ENCODE data around the gene PHC1. TPM values are rescaled to one million over a fixed set of nuclear protein-coding genes. Genes with fewer than 3 reads are reported as not detected.

PHC1 gene
- polyA plus RNA-seq, 2 donors, result 12.0 to 24.4 TPM

DNA sequence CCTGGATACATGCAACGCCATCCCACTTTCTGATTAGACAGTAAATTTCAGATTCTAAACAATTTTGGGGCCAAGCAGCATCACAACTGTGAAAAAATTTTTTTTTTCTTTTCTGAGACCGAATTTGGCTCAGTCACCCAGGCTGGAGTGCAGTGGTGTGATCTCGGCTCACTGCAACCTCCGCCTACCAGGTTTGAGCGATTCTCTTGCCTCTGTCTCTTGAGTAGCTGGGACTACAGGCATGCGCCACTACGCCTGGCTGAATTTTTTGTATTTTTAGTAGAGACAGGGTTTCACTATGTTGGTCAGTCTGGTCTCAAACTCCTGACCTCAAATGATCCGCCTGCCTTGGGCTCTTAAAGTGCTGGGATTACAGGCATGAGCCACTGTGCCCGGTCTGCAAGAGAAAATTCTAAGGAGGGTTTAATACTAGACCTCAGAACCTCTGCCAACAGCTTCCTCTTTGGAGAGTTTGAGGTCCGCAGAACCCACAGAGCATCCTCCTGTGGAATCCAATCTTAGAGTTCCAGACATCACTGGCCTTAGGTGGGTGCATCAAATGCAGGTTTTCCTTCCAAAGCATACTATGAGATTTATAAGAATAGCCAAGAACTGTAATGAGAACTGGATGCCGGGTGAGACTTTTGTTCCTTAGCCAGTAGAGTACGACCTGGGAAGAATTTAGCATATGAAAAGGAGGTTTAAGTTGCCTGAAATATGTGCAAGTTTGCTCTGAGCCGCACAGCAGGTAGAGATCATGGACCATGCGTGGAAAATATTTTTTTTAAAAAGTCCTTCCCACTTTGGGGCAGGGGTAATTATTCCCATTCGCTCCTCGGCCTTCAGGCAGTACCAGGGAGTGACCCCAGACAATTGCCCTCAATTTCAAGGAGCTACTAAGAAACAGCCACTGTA lies 7.8 kb upstream of the PHC1 start:
- Histone ChIP-seq H3K36me3 (ENCODE audit: control insufficient read depth in 2 of 2, insufficient read depth in 2 of 2, low read length in 1 of 2) (no peaks in the 10 kb centered on the region), H3K4me3 (ENCODE audit: low read depth in 1 of 2, low read length in 2 of 2) (no peak overlapping the region), H3K27ac (ENCODE audit: low read depth in 2 of 2, low read length in 1 of 2) (no peak overlapping the region), H3K4me1 (ENCODE audit: control insufficient read depth in 2 of 2, insufficient read depth in 2 of 2, low read length in 1 of 2) (no peaks in the 10 kb centered on the region), H3K9me3 (ENCODE audit: control insufficient read depth in 2 of 2, insufficient read depth in 1 of 2, low read depth in 1 of 2, low read length in 1 of 2) (no peaks in the 10 kb centered on the region), H3K27me3 (ENCODE audit: control insufficient read depth in 1 of 2, insufficient read depth in 2 of 2, low read length in 2 of 2) (no peaks in the 10 kb centered on the region)
- 86 to 87% methylated on average over 16 of the region's 16 CpGs for WGBS, 2 donors

DNA sequence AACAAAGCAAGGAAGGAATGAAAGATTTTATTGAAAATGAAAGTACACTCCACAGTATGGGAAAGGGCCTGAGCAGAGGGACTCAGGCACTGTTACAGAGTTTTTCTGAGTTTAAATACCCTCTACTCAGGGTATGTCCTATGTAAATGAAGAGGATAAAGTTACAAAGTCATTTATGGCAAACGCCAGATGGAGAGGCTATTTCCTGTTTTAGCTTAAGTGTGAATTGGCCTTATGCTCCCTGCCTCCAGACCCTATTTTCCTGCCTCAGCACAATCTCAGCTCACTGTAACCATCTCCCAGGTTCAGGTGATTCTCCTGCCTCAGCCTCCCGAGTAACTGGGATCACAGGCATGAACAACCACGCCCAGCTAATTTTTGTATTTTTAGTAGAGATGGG lies 6.8 kb upstream of the PHC1 start:
- Histone ChIP-seq H3K27me3 (ENCODE audit: control insufficient read depth in 1 of 2, insufficient read depth in 2 of 2, low read length in 2 of 2) (no peaks in the 10 kb centered on the region), H3K27ac (ENCODE audit: low read depth in 2 of 2, low read length in 1 of 2) (no peak overlapping the region), H3K4me3 (ENCODE audit: low read depth in 1 of 2, low read length in 2 of 2) (no peak overlapping the region), H3K9me3 (ENCODE audit: control insufficient read depth in 2 of 2, insufficient read depth in 1 of 2, low read depth in 1 of 2, low read length in 1 of 2) (no peaks in the 10 kb centered on the region), H3K36me3 (ENCODE audit: control insufficient read depth in 2 of 2, insufficient read depth in 2 of 2, low read length in 1 of 2) (no peaks in the 10 kb centered on the region), H3K4me1 (ENCODE audit: control insufficient read depth in 2 of 2, insufficient read depth in 2 of 2, low read length in 1 of 2) (no peaks in the 10 kb centered on the region)
- WGBS, 2 donors, result 79 to 87% methylated on average over 3 of the region's 3 CpGs

DNA sequence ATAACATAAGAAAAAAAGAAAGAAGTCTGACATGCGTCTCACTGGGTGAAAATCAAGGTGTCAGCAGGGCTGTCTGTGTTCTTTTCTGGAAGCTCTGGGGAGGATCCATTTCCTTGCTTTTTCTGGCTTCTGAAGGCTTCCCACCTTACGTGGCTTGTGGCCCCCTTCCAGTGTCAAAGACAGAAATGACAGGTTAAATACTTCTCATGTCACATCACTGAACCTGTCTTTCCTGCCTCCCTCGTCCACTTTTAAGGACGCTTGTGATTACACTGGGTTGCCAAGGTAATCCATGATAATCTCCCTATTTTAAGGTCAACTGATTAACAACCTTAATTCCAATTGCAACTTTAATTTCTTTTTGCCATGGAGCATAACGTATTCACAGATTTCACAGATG lies 4.6 kb upstream of the PHC1 start:
- Histone ChIP-seq H3K27ac (ENCODE audit: low read depth in 2 of 2, low read length in 1 of 2) (no peak overlapping the region), H3K9me3 (ENCODE audit: control insufficient read depth in 2 of 2, insufficient read depth in 1 of 2, low read depth in 1 of 2, low read length in 1 of 2) (no peaks in the 10 kb centered on the region), H3K4me1 (ENCODE audit: control insufficient read depth in 2 of 2, insufficient read depth in 2 of 2, low read length in 1 of 2) (no peaks in the 10 kb centered on the region), H3K27me3 (ENCODE audit: control insufficient read depth in 1 of 2, insufficient read depth in 2 of 2, low read length in 2 of 2) (no peaks in the 10 kb centered on the region), H3K36me3 (ENCODE audit: control insufficient read depth in 2 of 2, insufficient read depth in 2 of 2, low read length in 1 of 2) (no peaks in the 10 kb centered on the region), H3K4me3 (ENCODE audit: low read depth in 1 of 2, low read length in 2 of 2) (no peak overlapping the region)
- WGBS, 2 donors, result 66 to 69% methylated on average over 5 of the region's 5 CpGs

DNA sequence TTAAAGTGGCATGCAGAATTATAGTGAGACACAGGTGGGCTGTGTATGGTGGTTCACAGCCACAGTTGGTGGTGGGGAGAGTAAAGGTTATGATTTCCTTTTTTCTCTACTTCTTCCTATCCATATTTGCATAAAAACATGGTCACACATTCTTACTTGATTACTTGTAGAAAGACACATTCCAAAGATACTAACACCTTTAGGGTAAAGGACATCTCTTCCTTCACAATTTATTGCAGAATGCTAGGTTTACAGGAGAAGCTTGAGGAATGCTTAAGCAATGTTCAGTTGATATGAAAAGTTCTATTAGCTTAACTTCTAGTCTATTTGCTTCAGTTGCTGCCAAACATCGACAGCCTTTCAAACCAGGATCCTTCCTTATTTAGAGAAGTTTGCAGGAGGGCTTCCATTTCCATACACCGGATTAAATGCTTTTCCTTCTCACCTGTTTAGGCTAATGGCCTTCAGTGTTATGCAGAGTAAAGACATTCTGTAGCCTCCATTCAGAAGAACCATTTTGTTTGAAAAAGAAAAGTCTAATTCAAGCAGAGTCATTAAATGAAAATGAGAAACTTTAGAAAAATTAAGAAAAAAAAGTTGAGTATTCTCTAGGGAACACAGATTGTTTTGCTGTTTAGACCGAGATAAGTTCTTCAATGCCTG lies 2.6 kb upstream of the PHC1 start:
- H3K27ac ChIP-seq (ENCODE audit: low read depth in 2 of 2, low read length in 1 of 2), result no peak overlapping the region
- 74 to 76% methylated on average over 3 of the region's 3 CpGs for WGBS, 2 donors
- H3K4me1 ChIP-seq (ENCODE audit: control insufficient read depth in 2 of 2, insufficient read depth in 2 of 2, low read length in 1 of 2), result peaks cover 0 to 3% of the 10 kb centered on the region in 2 donors
- H3K27me3 ChIP-seq (ENCODE audit: control insufficient read depth in 1 of 2, insufficient read depth in 2 of 2, low read length in 2 of 2), result no peaks in the 10 kb centered on the region
- no peak overlapping the region for H3K4me3 ChIP-seq (ENCODE audit: low read depth in 1 of 2, low read length in 2 of 2)
- H3K9me3 ChIP-seq (ENCODE audit: control insufficient read depth in 2 of 2, insufficient read depth in 1 of 2, low read depth in 1 of 2, low read length in 1 of 2), result no peaks in the 10 kb centered on the region
- H3K36me3 ChIP-seq (ENCODE audit: control insufficient read depth in 2 of 2, insufficient read depth in 2 of 2, low read length in 1 of 2), result no peaks in the 10 kb centered on the region

DNA sequence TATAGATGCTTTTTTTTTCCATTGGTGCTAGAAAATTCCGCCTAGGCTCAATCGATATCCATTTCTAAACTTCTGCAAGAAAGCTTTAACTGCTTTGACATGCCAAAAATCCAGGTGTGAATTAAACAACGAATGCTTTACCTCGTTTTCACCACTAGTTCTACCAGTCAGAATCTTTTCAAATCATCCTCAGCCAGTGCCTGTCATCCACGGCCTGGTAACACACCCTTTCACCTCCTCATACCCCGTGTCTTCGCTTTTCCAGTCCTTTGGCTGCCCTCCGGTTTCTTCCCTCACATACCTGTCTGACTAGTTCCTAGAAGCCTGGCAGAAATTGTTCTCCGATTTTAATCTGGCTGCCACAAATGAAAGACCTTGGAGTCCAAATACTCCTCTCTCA lies 1.4 kb upstream of the PHC1 start:
- no peaks in the 10 kb centered on the region for H3K9me3 ChIP-seq (ENCODE audit: control insufficient read depth in 2 of 2, insufficient read depth in 1 of 2, low read depth in 1 of 2, low read length in 1 of 2)
- H3K27me3 ChIP-seq (ENCODE audit: control insufficient read depth in 1 of 2, insufficient read depth in 2 of 2, low read length in 2 of 2), result no peaks in the 10 kb centered on the region
- H3K4me3 ChIP-seq (ENCODE audit: low read depth in 1 of 2, low read length in 2 of 2), result no peak overlapping the region
- no peaks in the 10 kb centered on the region for H3K36me3 ChIP-seq (ENCODE audit: control insufficient read depth in 2 of 2, insufficient read depth in 2 of 2, low read length in 1 of 2)
- H3K27ac ChIP-seq (ENCODE audit: low read depth in 2 of 2, low read length in 1 of 2), result peak overlapping the region in 1 of 2 donors; percentile 48
- 27% methylated on average over 9 of the region's 9 CpGs for WGBS, 2 donors
- peaks cover 0 to 3% of the 10 kb centered on the region in 2 donors for H3K4me1 ChIP-seq (ENCODE audit: control insufficient read depth in 2 of 2, insufficient read depth in 2 of 2, low read length in 1 of 2)

DNA sequence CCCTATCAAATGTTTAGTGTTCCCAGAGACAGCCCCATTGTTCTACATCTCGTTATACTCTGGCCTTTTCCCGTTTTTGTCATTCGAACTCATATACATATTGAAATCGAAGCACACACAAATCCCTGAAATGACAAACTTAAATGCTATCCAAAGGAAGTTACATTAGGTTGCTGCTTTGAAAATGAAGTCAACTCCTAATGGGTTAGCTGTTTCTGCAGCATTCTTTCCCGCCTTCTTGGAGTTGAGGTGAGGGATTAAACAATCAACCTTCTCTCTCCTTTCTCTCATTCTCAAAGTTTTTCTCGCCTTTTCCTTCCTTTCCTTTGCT lies 642 bp upstream of the PHC1 start:
- Histone ChIP-seq H3K4me3 (ENCODE audit: low read depth in 1 of 2, low read length in 2 of 2) (peak overlapping the region in 1 of 2 donors; percentile 63), H3K27me3 (ENCODE audit: control insufficient read depth in 1 of 2, insufficient read depth in 2 of 2, low read length in 2 of 2) (no peaks in the 10 kb centered on the region), H3K9me3 (ENCODE audit: control insufficient read depth in 2 of 2, insufficient read depth in 1 of 2, low read depth in 1 of 2, low read length in 1 of 2) (no peaks in the 10 kb centered on the region), H3K36me3 (ENCODE audit: control insufficient read depth in 2 of 2, insufficient read depth in 2 of 2, low read length in 1 of 2) (no peaks in the 10 kb centered on the region), H3K4me1 (ENCODE audit: control insufficient read depth in 2 of 2, insufficient read depth in 2 of 2, low read length in 1 of 2) (peaks cover 0 to 3% of the 10 kb centered on the region in 2 donors), H3K27ac (ENCODE audit: low read depth in 2 of 2, low read length in 1 of 2) (peak overlapping the region in 1 of 2 donors; percentile 91)
- 15 to 19% methylated on average over 6 of the region's 6 CpGs for WGBS, 2 donors

DNA sequence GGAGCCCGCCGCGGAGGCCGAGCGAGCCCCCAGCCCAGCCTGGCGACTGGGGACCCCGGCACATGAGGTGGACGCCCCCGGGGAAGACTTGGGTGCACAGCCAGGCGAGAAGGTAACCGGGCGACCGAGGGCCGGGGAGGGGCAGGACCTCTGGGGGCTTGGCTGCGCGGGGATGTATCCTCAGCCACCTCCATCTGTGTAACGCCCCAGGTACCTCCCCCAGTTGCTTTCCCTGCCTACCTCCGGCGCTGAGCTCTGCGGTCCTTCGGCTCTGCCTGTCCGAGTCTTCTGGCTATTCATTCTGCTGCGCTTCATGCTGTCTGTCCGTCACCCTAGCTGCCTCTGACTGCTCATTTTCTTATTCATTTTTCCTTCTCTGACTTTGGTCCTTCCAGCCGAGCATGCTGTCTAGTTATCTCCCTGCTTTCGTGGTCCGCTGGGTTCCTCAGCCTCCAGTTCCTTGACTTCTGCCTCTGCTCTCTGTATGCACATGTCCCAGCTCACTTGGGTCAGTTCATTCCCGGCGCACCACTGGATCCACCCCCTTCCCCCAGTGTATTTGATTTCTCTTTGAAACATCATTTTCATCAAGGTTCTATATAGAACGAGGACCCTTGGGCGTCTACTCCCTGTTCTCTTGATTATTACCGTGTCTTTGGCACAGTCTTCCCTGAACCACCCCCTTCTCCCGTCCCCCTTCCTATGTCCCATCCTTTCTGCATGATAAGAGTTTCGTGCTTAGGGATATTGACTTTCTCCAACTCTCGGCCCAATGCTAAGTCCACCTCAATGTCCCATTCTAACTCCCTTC lies 612 bp downstream of the PHC1 start:
- Histone ChIP-seq H3K27ac (ENCODE audit: low read depth in 2 of 2, low read length in 1 of 2) (peak overlapping the region; percentile 18 to 83), H3K36me3 (ENCODE audit: control insufficient read depth in 2 of 2, insufficient read depth in 2 of 2, low read length in 1 of 2) (peaks cover 4% of the 10 kb centered on the region in 2 donors), H3K4me3 (ENCODE audit: low read depth in 1 of 2, low read length in 2 of 2) (peak overlapping the region; percentile 63 to 69), H3K27me3 (ENCODE audit: control insufficient read depth in 1 of 2, insufficient read depth in 2 of 2, low read length in 2 of 2) (no peaks in the 10 kb centered on the region), H3K9me3 (ENCODE audit: control insufficient read depth in 2 of 2, insufficient read depth in 1 of 2, low read depth in 1 of 2, low read length in 1 of 2) (no peaks in the 10 kb centered on the region), H3K4me1 (ENCODE audit: control insufficient read depth in 2 of 2, insufficient read depth in 2 of 2, low read length in 1 of 2) (peaks cover 0 to 3% of the 10 kb centered on the region in 2 donors)
- WGBS, 2 donors, result 2 to 3% methylated on average over 24 to 30 of the region's 35 CpGs

DNA sequence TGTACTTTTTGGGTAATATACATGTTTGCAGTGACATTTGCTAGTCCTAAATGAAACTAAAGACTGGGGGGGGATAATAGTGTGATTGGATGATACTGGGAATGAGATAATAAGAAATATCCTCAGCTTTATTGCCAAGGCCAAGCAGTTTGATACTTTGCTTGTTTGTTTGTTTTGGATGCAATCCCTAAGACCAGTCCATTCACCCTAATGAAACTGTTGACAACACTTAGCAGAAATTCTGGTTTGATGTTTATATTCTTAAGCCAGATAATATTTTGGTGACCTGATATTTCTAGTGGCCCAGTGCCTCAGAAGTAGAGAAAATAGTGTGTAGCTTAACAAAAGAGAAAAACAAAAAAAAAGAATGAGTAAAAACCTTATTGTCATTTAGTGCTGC lies 1.8 kb downstream of the PHC1 start:
- peaks cover 0 to 3% of the 10 kb centered on the region in 2 donors for H3K4me1 ChIP-seq (ENCODE audit: control insufficient read depth in 2 of 2, insufficient read depth in 2 of 2, low read length in 1 of 2)
- H3K9me3 ChIP-seq (ENCODE audit: control insufficient read depth in 2 of 2, insufficient read depth in 1 of 2, low read depth in 1 of 2, low read length in 1 of 2), result no peaks in the 10 kb centered on the region
- no peak overlapping the region for H3K27ac ChIP-seq (ENCODE audit: low read depth in 2 of 2, low read length in 1 of 2)
- peaks cover 4% of the 10 kb centered on the region in 2 donors for H3K36me3 ChIP-seq (ENCODE audit: control insufficient read depth in 2 of 2, insufficient read depth in 2 of 2, low read length in 1 of 2)
- H3K27me3 ChIP-seq (ENCODE audit: control insufficient read depth in 1 of 2, insufficient read depth in 2 of 2, low read length in 2 of 2), result no peaks in the 10 kb centered on the region
- H3K4me3 ChIP-seq (ENCODE audit: low read depth in 1 of 2, low read length in 2 of 2), result no peak overlapping the region

DNA sequence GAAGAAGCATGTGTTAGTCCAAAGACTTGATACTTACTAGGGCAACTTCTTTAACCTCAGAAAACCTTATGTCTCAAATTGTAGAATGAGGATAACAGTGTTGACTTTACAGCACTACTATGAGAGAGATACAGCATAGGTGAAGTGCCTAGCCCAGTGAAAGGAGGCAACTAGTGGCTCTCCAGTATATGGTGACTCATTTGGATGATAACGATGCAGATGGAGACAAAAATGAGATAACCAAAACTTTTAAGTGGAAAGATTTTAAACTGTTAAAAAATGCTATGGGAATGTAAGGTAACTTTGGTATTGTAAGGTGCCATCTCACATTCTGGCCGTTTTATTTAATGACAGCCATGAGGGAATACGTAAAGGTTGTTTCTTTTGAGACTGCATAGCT lies 2.7 kb downstream of the PHC1 start:
- H3K4me3 ChIP-seq (ENCODE audit: low read depth in 1 of 2, low read length in 2 of 2), result no peak overlapping the region
- H3K27me3 ChIP-seq (ENCODE audit: control insufficient read depth in 1 of 2, insufficient read depth in 2 of 2, low read length in 2 of 2), result no peaks in the 10 kb centered on the region
- H3K36me3 ChIP-seq (ENCODE audit: control insufficient read depth in 2 of 2, insufficient read depth in 2 of 2, low read length in 1 of 2), result peaks cover 4% of the 10 kb centered on the region in 2 donors
- WGBS, 2 donors, result 78 to 79% methylated on average over 3 of the region's 3 CpGs
- H3K9me3 ChIP-seq (ENCODE audit: control insufficient read depth in 2 of 2, insufficient read depth in 1 of 2, low read depth in 1 of 2, low read length in 1 of 2), result no peaks in the 10 kb centered on the region
- no peak overlapping the region for H3K27ac ChIP-seq (ENCODE audit: low read depth in 2 of 2, low read length in 1 of 2)
- H3K4me1 ChIP-seq (ENCODE audit: control insufficient read depth in 2 of 2, insufficient read depth in 2 of 2, low read length in 1 of 2), result peaks cover 0 to 3% of the 10 kb centered on the region in 2 donors

All from esophagus (tissue), 2 donors.